Ovary (tissue), 10 donors: ENCODE measurements around the gene ISOC1. TPM values are rescaled to one million over a fixed set of nuclear protein-coding genes. Genes with fewer than 3 reads are reported as not detected.
A peak's percentile ranks its signal among the peaks of the same experiment; 100 is the strongest.

ENCODE experiments used
- DNase-seq, 5 donors: peaks; one replicate each; pipeline ENCODE4 v3.0.0-alpha.2; 2019 to 2020
- H3K27ac ChIP-seq, 2 donors: fragments of 200-600 bp; one replicate each; pipeline versions ENCODE4 v1.5.1 to v1.8.0; 2019 to 2022
- H3K27me3 ChIP-seq: fragments of 200-600 bp; one replicate; pipeline ENCODE4 v1.8.0; 2022
- H3K36me3 ChIP-seq: fragments of 200-600 bp; sonication (generic); one replicate; pipeline ENCODE4 v1.5.1; 2019
- H3K4me1 ChIP-seq: one replicate; pipeline ENCODE4 v1.8.1; 2013; ENCODE audit warnings: mild to moderate bottlenecking, moderate library complexity; ENCODE audit not compliant: insufficient read depth
- H3K4me3 ChIP-seq: fragments of 200-600 bp; sonication (generic); one replicate; pipeline ENCODE4 v1.5.1; 2017
- H3K9me3 ChIP-seq, 2 donors: fragments of 200-600 bp in 1 of 2; sonication (generic) in 1 of 2; one replicate each; pipeline versions ENCODE4 v1.5.1 to v1.8.1; 2013 to 2019; ENCODE audit warnings: mild to moderate bottlenecking in 1 of 2, moderate library complexity in 1 of 2
- CTCF ChIP-seq, 3 donors: fragments of 450-650 bp in 2 of 3; fragments of 200-600 bp in 1 of 3; IDR thresholded peaks; one replicate each; pipeline versions ENCODE4 v1.5.1 to v1.8.0; 2016 to 2022; ENCODE audit warnings: antibody characterized with exemption in 3 of 3, mild to moderate bottlenecking in 1 of 3
- EP300 ChIP-seq: sonication (generic); formaldehyde crosslinking; IDR thresholded peaks from one replicate; pipeline ENCODE4 v1.6.1; 2017; ENCODE audit warnings: antibody characterized with exemption
- POLR2A ChIP-seq: fragments of 450-650 bp; IDR thresholded peaks from one replicate; pipeline ENCODE4 v1.6.1; 2017; ENCODE audit warnings: antibody characterized with exemption, mild to moderate bottlenecking, moderate library complexity
- whole genome bisulfite sequencing, 3 donors: extraction: QIAGEN DNeasy Blood & Tissue Kit in 1 of 3; methylation state at CpG; one replicate each; pipeline versions ENCODE4 v1.1.5 to v1.1.7; 2013 to 2017; 5-methylcytosine and 5-hydroxymethylcytosine counted together
- intact Hi-C, 4 donors: fragments of 100-400 bp; cut with DNase I; formaldehyde crosslinking; loops; one replicate each; pipeline versions ENCODE4 v1.11.0 to v1.15.1; 2022 to 2023
- long read RNA-seq, 3 donors: library from polyadenylated mRNA in 2 of 3; unstranded in 2 of 3; transcript quantifications; one replicate each; pipeline ENCODE4 v2.0.0 and lab custom pipeline, GENCODE V29; 2021 to 2026
- polyA plus RNA-seq, 2 donors: library from polyadenylated mRNA; stranded (reverse); fragments of 200-250 nt in 1 of 2; fragments of 350-450 nt in 1 of 2; fragmentation: Illumina TruSeq in 1 of 2; extraction: RNeasy Lipid Tissue Mini Kit (QIAGEN cat#74804) in 1 of 2; gene quantifications; one replicate each; pipeline ENCODE4 v1.2.3, GENCODE V29; 2013 to 2014
- total RNA-seq, 7 donors: library from RNA; depleted of rRNA in 2 of 7; stranded (reverse); fragments of >200 nt in 2 of 7; fragmentation: NEBNext Ultra II Directional in 3 of 7; extraction: Animal tissue kit (Norgen Biotek cat#: 25700) in 3 of 7; gene quantifications; one replicate each; pipeline versions ENCODE4 v1.1.0 to v1.2.4, GENCODE V29; 2016 to 2023
- donor health status: DM: no; HTN: no; CAD: no; lungs with moderate emphysema.
- donor health status: DM: no; HTN: no; CAD: no.
- donor health status: Bipolar disorder and iron deficiency.
- donor health status: DM: yes; HTN: yes; CAD: no.
- donor health status: DM: no; HTN: no; CAD: no.
- donor health status: DM: yes; HTN: yes; CAD: no.

The ISOC1 gene
- total RNA-seq = 10 to 100 TPM; 19.1 to 98.0 (median 27.3) TPM
- polyA plus RNA-seq = 10 to 100 TPM; 24.2 to 53.2 TPM
- long read RNA-seq, donor 1, transcript ISOC1-201 (5 exons, 1,940 nt) = major isoform, 124 of 130 reads
- long read RNA-seq, donor 1, partial matches to known transcripts = 2 of 130 reads
- long read RNA-seq, donor 1, other reads (novel, unspliced or antisense) = 4 of 130 reads
- long read RNA-seq, donor 2, transcript ISOC1-201 (5 exons, 1,940 nt) = major isoform, 46 of 46 reads
- long read RNA-seq, donor 2, partial matches to known transcripts = 0 of 46 reads
- long read RNA-seq, donor 2, other reads (novel, unspliced or antisense) = 0 of 46 reads
- long read RNA-seq, donor 3, transcript ISOC1-201 (5 exons, 1,940 nt) = major isoform, 47 of 49 reads
- long read RNA-seq, donor 3, partial matches to known transcripts = 2 of 49 reads
- long read RNA-seq, donor 3, other reads (novel, unspliced or antisense) = 0 of 49 reads

- 0 to 1% (median 1%) methylated on average over 40 to 87 of the region's 87 CpGs for WGBS, 3 donors
- DNase-seq = peak; percentile 88 to 94 (median 92)
Observed at GRCh38 chr5:129094087-129094923, at the start of gene ISOC1. Gene ISOC1, plus strand, starts transcription at chr5:129094749. Its CDS starts 18 bp downstream, at chr5:129094767.

GRCh38 chr5:129046151-129046550, 48.4 kb upstream of the ISOC1 start:
- Histone ChIP-seq H3K4me1 (no peaks in the 10 kb centered on the region), H3K27me3 (no peaks in the 10 kb centered on the region), H3K27ac (no peak overlapping the region), H3K4me3 (no peak overlapping the region), H3K36me3 (no peaks in the 10 kb centered on the region), H3K9me3 (no peaks in the 10 kb centered on the region)
- no peak for TF ChIP-seq POLR2A
- TF ChIP-seq CTCF (IDR thresholded peaks at IDR 0.05) = no peak
- no peak for TF ChIP-seq EP300
- no peak for DNase-seq
- intact Hi-C loops = no loop called here

More at GRCh38 chr5:129094087-129094923, at the start of gene ISOC1:
- Histone ChIP-seq H3K4me1 (peaks cover 6% of the 10 kb centered on the region), H3K27me3 (no peaks in the 10 kb centered on the region), H3K4me3 (peak within 1 kb of the TSS; percentile 93), H3K27ac (peak within 1 kb of the TSS; percentile 44 to 81), H3K9me3 (no peaks in the 10 kb centered on the region), H3K36me3 (no peaks in the 10 kb centered on the region)
- TF ChIP-seq EP300 (no peak), POLR2A (peak; percentile 50), CTCF (IDR thresholded peaks at IDR 0.05) (no peak)
- intact Hi-C loops = no loop called here

- intact Hi-C loops = no loop called here
- Histone ChIP-seq H3K36me3 (no peaks in the 10 kb centered on the region), H3K9me3 (no peaks in the 10 kb centered on the region), H3K27ac (no peak overlapping the region), H3K27me3 (no peaks in the 10 kb centered on the region), H3K4me3 (no peak overlapping the region), H3K4me1 (no peaks in the 10 kb centered on the region)
- no peak for DNase-seq
- TF ChIP-seq CTCF (IDR thresholded peaks at IDR 0.05) (no peak), EP300 (no peak), POLR2A (no peak)
- 45 to 69% (median 47%) methylated on average over 2 of the region's 2 CpGs for WGBS, 3 donors
Observed at GRCh38 chr5:129048509-129048908, 46.0 kb upstream of the ISOC1 start.

GRCh38 chr5:129049126-129049799, 45.3 kb upstream of the ISOC1 start:
- 47 to 53% (median 49%) methylated on average over 2 of the region's 2 CpGs for WGBS, 3 donors

More at GRCh38 chr5:129049126-129049799, 45.3 kb upstream of the ISOC1 start:
- Histone ChIP-seq H3K4me3 (no peak overlapping the region), H3K27me3 (no peaks in the 10 kb centered on the region), H3K9me3 (no peaks in the 10 kb centered on the region), H3K27ac (no peak overlapping the region), H3K36me3 (no peaks in the 10 kb centered on the region), H3K4me1 (no peaks in the 10 kb centered on the region)
- no peak for TF ChIP-seq CTCF (IDR thresholded peaks at IDR 0.05)
- TF ChIP-seq POLR2A = no peak
- TF ChIP-seq EP300 = no peak
- no peak for DNase-seq
- intact Hi-C loops = no loop called here
